HG03135 (cell line): ENCODE results near the gene JAK3.
"Not testable (repeated sequence)": the region's sequence is repeated elsewhere in the genome, so short reads cannot be mapped to it uniquely, and the experiment has no call there.

Source experiments
- ATAC-seq: cut with Tn5 transposase; IDR thresholded peaks from one replicate; pipeline ENCODE4 v1.9.1; 2021; ENCODE audit warnings: mild to moderate bottlenecking, moderate library complexity; ENCODE audit not compliant: unreplicated experiment

The JAK3 gene

GRCh38 chr19:17847538-17848366 is at the start of gene JAK3:
Gene JAK3 (minus strand): TSS chr19:17847982. CDS start chr19:17844417, 3,565 bp downstream.
- peak; percentile 56 for ATAC-seq

- no peak for ATAC-seq
Measured at GRCh38 chr19:17893766-17894165, 46.0 kb upstream of the JAK3 start.

- no peak for ATAC-seq
Measured at GRCh38 chr19:17889609-17890214, 41.9 kb upstream of the JAK3 start.

GRCh38 chr19:17888260-17888659 is 40.5 kb upstream of the JAK3 start:
- ATAC-seq, result no peak

- not testable (repeated sequence) for ATAC-seq
Measured at GRCh38 chr19:17887221-17887620, 39.4 kb upstream of the JAK3 start.

GRCh38 chr19:17886515-17886914 is 38.7 kb upstream of the JAK3 start:
- no peak for ATAC-seq

GRCh38 chr19:17883627-17884410 is 36.0 kb upstream of the JAK3 start:
- no peak for ATAC-seq

GRCh38 chr19:17881701-17882100 is 33.9 kb upstream of the JAK3 start:
- ATAC-seq, result no peak

- no peak for ATAC-seq
Measured at GRCh38 chr19:17879466-17879865, 31.7 kb upstream of the JAK3 start.

- no peak for ATAC-seq
Measured at GRCh38 chr19:17877696-17878095, 29.9 kb upstream of the JAK3 start.

- ATAC-seq, result no peak
Measured at GRCh38 chr19:17874758-17875135, 27.0 kb upstream of the JAK3 start.

GRCh38 chr19:17873786-17874757 is 26.3 kb upstream of the JAK3 start:
- no peak for ATAC-seq

- no peak for ATAC-seq
Measured at GRCh38 chr19:17872251-17873001, 24.6 kb upstream of the JAK3 start.

GRCh38 chr19:17871878-17872250 is 24.1 kb upstream of the JAK3 start, which contains the start of gene SLC5A5:
Gene SLC5A5 (plus strand): TSS chr19:17871945. CDS start chr19:17872320, 375 bp downstream.
- ATAC-seq, result no peak

- ATAC-seq, result no peak
Measured at GRCh38 chr19:17871032-17871877, 23.5 kb upstream of the JAK3 start.

GRCh38 chr19:17869114-17869608 is 21.4 kb upstream of the JAK3 start:
- ATAC-seq, result no peak

GRCh38 chr19:17868669-17869068 is 20.9 kb upstream of the JAK3 start:
- no peak for ATAC-seq

- ATAC-seq, result no peak
Measured at GRCh38 chr19:17866964-17867486, 19.2 kb upstream of the JAK3 start.
